GM12878 (cell line): ENCODE results near the gene RANGAP1. TPM values are rescaled to one million over a fixed set of nuclear protein-coding genes. Genes with fewer than 3 reads are reported as not detected.

Experiments
- BHLHE40 ChIP-seq, 2 experiments: fragments of 450-650 bp in 1 of 2; IDR thresholded peaks; 2 replicates each; pipeline ENCODE4 v1.6.1; 2011 to 2017; ENCODE audit warnings: low read depth in 2 of 2, borderline replicate concordance in 1 of 2, improper control_type of control experiment in 1 of 2, low read length in 1 of 2, mild to moderate bottlenecking in 1 of 2
- BMI1 ChIP-seq: fragments of 450-650 bp; IDR thresholded peaks from 2 replicates; pipeline ENCODE4 v1.6.1; 2016; ENCODE audit warnings: mild to moderate bottlenecking, moderate library complexity, borderline replicate concordance
- CBX3 ChIP-seq: fragments of 200-600 bp; sonication (generic); IDR thresholded peaks from 2 replicates; pipeline ENCODE4 v1.6.1; 2016; ENCODE audit warnings: low read depth, borderline replicate concordance
- CEBPB ChIP-seq, 2 experiments: fragments of 150-350 bp in 1 of 2; IDR thresholded peaks; 2 replicates each; pipeline ENCODE4 v1.6.1; 2012 to 2014; ENCODE audit warnings: low read depth in 2 of 2, low read length in 2 of 2, borderline replicate concordance in 1 of 2, inconsistent platforms in 1 of 2
- CHD4 ChIP-seq: fragments of 200-600 bp; sonication (generic); IDR thresholded peaks from 2 replicates; pipeline ENCODE4 v1.6.1; 2016; ENCODE audit warnings: mild to moderate bottlenecking
- CREM ChIP-seq: IDR thresholded peaks from 2 replicates; pipeline ENCODE4 v1.6.1; 2014; ENCODE audit warnings: antibody characterized with exemption, low read depth
- EP300 ChIP-seq, 2 experiments: fragments of 150-350 bp in 1 of 2; IDR thresholded peaks; 2 replicates each; pipeline ENCODE4 v1.6.1; 2011 to 2012; ENCODE audit warnings: low read depth in 2 of 2, low read length in 2 of 2, borderline replicate concordance in 1 of 2, improper control_type of control experiment in 1 of 2, inconsistent platforms in 1 of 2; ENCODE audit not compliant: control insufficient read depth in 1 of 2
- ETV6 ChIP-seq, 2 experiments: fragments of 450-650 bp in 1 of 2; IDR thresholded peaks in 1 of 2; conservative IDR thresholded peaks in 1 of 2; 2 replicates each; pipeline ENCODE4 v1.6.1; 2014; ENCODE audit warnings: antibody characterized with exemption in 1 of 2, borderline replicate concordance in 1 of 2, low read depth in 1 of 2, mild to moderate bottlenecking in 1 of 2, moderate library complexity in 1 of 2
- JUNB ChIP-seq: IDR thresholded peaks from 2 replicates; pipeline ENCODE4 v1.6.1; 2016; ENCODE audit warnings: antibody characterized with exemption, mild to moderate bottlenecking
- LARP7 ChIP-seq: fragments of 450-650 bp; IDR thresholded peaks from 2 replicates; pipeline ENCODE4 v1.6.1; 2017; ENCODE audit warnings: mild to moderate bottlenecking
- NFYB ChIP-seq: IDR thresholded peaks from 2 replicates; pipeline ENCODE4 v1.6.1; 2011; ENCODE audit warnings: low read depth, mild to moderate bottlenecking, low read length, improper control_type of control experiment, moderate library complexity; ENCODE audit not compliant: insufficient read depth
- NR2F1 ChIP-seq: fragments of 450-650 bp; conservative IDR thresholded peaks from 2 replicates; pipeline ENCODE4 v1.6.1; 2017; ENCODE audit warnings: mild to moderate bottlenecking
- POLR2A ChIP-seq: IDR thresholded peaks from 2 replicates; pipeline ENCODE4 v1.6.1; 2011; ENCODE audit warnings: low read depth, mild to moderate bottlenecking, low read length
- POLR2AphosphoS5 ChIP-seq: IDR thresholded peaks from 2 replicates; pipeline ENCODE4 v1.6.1; 2011; ENCODE audit warnings: mild to moderate bottlenecking, low read length, inconsistent platforms
- RB1 ChIP-seq: fragments of 450-650 bp; formaldehyde crosslinking; IDR thresholded peaks from 2 replicates; pipeline ENCODE4 v1.6.1; 2017; ENCODE audit warnings: mild to moderate bottlenecking, borderline replicate concordance
- RUNX3 ChIP-seq: IDR thresholded peaks from 2 replicates; pipeline ENCODE4 v1.6.1; 2012; ENCODE audit warnings: low read length, inconsistent platforms
- SREBF2 ChIP-seq: IDR thresholded peaks from 2 replicates; pipeline ENCODE4 v1.6.1; 2012; ENCODE audit warnings: mild to moderate bottlenecking, low read length
- YBX1 ChIP-seq: fragments of 450-650 bp; IDR thresholded peaks from 2 replicates; pipeline ENCODE4 v1.6.1; 2016; ENCODE audit warnings: antibody characterized with exemption
- ZNF274 ChIP-seq: IDR thresholded peaks from one replicate; pipeline ENCODE4 v1.8.0; 2011; ENCODE audit not compliant: insufficient read length, insufficient read depth
- polyA plus RNA-seq, 11 experiments: library from polyadenylated mRNA; depleted of rRNA in 4 of 11; unstranded in 6 of 11; stranded (reverse) in 5 of 11; fragments of >200 nt; fragmentation: Nextera tagmentation in 4 of 11; fragmentation: Illumina TruSeq in 1 of 11; extraction: Ambion mirVana in 4 of 11; extraction: Trizol in 1 of 11; gene quantifications; 1 replicate in 1 of 11; 2 replicates in 10 of 11; pipeline versions ENCODE4 v1.2.1 to v1.2.3, GENCODE V29; 2011 to 2016; ENCODE audit warnings: inconsistent platforms in 2 of 11, missing spikeins in 2 of 11, low read depth in 1 of 11
- total RNA-seq, 4 experiments: library from RNA; depleted of rRNA in 3 of 4; stranded (reverse); fragments of >200 nt in 3 of 4; fragmentation: Illumina TruSeq in 1 of 4; extraction: Trizol in 1 of 4; gene quantifications; 2 replicates each; pipeline versions ENCODE4 v1.2.1 to v1.2.3, GENCODE V29; 2013 to 2021
- TF ChIP-seq, protein P1 (sequence below): fragments of 450-650 bp; IDR thresholded peaks from 2 replicates; pipeline ENCODE4 v1.6.1; 2017; ENCODE audit warnings: borderline replicate concordance
- TF ChIP-seq, protein P2 (sequence below): IDR thresholded peaks from 2 replicates; pipeline ENCODE4 v1.6.1; 2012; ENCODE audit warnings: low read length, inconsistent platforms
- TF ChIP-seq, protein P3 (sequence below): fragments of 150-350 bp; IDR thresholded peaks from 2 replicates; pipeline ENCODE4 v1.6.1; 2016; ENCODE audit warnings: low read depth, low read length
- TF ChIP-seq, protein P4 (sequence below): fragments of 450-650 bp; IDR thresholded peaks from 2 replicates; pipeline ENCODE4 v1.6.1; 2016; ENCODE audit warnings: mild to moderate bottlenecking

RANGAP1 gene
- total and polyA plus RNA-seq, 10 of the 15 experiments (the other 5 are each of a cell fraction or from before 2014, with no cell fraction given): 2.5 to 109 (median 60.2) TPM

DNA sequence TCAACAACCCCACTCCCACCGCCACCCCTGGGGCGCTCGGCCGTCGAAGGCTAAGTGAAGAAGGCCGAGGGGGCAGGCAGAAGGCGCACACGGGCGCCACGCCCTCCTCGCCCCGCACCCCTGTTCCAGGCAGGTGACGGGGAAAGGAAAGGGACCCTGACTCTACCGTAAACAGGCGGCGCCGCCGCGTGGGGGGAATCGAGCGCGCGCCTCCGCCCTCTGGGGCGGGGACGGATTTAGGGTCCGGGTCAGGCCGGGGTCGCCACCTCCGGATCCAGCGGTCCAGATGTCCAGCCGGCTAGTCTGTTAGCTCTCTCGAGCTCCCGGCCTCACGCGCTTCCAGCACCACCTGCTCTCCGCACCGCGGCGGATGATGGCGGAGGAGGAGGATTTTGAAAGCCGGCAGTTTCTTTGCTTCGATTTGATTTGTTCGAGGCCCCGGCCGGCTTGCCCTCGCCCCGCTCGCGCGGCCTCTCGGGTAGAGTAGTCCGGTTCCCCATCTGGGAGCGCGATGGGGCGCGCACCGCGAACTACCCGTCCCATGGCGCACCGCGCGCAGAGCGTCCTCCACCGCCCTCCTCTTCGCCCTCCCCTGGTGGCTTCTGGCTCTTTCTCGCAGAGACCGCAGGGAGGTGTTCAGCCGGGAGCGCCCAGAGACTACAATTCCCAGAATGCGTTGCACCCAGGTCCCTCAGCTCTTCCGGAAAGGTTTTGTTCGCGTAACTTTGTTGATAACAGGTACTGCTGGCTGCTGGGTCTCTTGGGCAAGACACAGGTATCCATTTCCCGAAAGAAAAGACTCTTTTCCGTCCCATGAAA lies at the start of gene RANGAP1 (continued):
- TF ChIP-seq BMI1: no peak
- peak; percentile 2 to 44; a peak in 2 of 4 replicates for TF ChIP-seq BHLHE40 (IDR thresholded peaks at IDR 0.05; ENCODE audit: borderline replicate concordance in 1 of 2, low read depth in 2 of 2, low read length in 1 of 2)
- TF ChIP-seq CREM: peak; percentile 85
- no peak; the same call in 1 of the 2 replicates for TF ChIP-seq RB1
- TF ChIP-seq NR2F1: peak; percentile 52
- no peak for TF ChIP-seq LARP7
- TF ChIP-seq JUNB: no peak
- TF ChIP-seq, protein P1, sequence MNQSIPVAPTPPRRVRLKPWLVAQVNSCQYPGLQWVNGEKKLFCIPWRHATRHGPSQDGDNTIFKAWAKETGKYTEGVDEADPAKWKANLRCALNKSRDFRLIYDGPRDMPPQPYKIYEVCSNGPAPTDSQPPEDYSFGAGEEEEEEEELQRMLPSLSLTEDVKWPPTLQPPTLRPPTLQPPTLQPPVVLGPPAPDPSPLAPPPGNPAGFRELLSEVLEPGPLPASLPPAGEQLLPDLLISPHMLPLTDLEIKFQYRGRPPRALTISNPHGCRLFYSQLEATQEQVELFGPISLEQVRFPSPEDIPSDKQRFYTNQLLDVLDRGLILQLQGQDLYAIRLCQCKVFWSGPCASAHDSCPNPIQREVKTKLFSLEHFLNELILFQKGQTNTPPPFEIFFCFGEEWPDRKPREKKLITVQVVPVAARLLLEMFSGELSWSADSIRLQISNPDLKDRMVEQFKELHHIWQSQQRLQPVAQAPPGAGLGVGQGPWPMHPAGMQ: no peak
- TF ChIP-seq CBX3: no peak
- TF ChIP-seq ETV6 (conservative IDR thresholded peaks at IDR 0.05 in 1 of 2, IDR thresholded peaks at IDR 0.05 in 1 of 2; ENCODE audit: borderline replicate concordance in 1 of 2, low read depth in 1 of 2): no peak
- TF ChIP-seq POLR2AphosphoS5: peak; percentile 91
- TF ChIP-seq RUNX3: peak; percentile 73
- TF ChIP-seq, protein P2, sequence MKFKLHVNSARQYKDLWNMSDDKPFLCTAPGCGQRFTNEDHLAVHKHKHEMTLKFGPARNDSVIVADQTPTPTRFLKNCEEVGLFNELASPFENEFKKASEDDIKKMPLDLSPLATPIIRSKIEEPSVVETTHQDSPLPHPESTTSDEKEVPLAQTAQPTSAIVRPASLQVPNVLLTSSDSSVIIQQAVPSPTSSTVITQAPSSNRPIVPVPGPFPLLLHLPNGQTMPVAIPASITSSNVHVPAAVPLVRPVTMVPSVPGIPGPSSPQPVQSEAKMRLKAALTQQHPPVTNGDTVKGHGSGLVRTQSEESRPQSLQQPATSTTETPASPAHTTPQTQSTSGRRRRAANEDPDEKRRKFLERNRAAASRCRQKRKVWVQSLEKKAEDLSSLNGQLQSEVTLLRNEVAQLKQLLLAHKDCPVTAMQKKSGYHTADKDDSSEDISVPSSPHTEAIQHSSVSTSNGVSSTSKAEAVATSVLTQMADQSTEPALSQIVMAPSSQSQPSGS: no peak
- no peak for TF ChIP-seq CEBPB (IDR thresholded peaks at IDR 0.05; ENCODE audit: borderline replicate concordance in 1 of 2, low read depth in 2 of 2, low read length in 2 of 2)
- no peak for TF ChIP-seq YBX1
- TF ChIP-seq, protein P3, sequence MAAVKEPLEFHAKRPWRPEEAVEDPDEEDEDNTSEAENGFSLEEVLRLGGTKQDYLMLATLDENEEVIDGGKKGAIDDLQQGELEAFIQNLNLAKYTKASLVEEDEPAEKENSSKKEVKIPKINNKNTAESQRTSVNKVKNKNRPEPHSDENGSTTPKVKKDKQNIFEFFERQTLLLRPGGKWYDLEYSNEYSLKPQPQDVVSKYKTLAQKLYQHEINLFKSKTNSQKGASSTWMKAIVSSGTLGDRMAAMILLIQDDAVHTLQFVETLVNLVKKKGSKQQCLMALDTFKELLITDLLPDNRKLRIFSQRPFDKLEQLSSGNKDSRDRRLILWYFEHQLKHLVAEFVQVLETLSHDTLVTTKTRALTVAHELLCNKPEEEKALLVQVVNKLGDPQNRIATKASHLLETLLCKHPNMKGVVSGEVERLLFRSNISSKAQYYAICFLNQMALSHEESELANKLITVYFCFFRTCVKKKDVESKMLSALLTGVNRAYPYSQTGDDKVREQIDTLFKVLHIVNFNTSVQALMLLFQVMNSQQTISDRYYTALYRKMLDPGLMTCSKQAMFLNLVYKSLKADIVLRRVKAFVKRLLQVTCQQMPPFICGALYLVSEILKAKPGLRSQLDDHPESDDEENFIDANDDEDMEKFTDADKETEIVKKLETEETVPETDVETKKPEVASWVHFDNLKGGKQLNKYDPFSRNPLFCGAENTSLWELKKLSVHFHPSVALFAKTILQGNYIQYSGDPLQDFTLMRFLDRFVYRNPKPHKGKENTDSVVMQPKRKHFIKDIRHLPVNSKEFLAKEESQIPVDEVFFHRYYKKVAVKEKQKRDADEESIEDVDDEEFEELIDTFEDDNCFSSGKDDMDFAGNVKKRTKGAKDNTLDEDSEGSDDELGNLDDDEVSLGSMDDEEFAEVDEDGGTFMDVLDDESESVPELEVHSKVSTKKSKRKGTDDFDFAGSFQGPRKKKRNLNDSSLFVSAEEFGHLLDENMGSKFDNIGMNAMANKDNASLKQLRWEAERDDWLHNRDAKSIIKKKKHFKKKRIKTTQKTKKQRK: no peak
- TF ChIP-seq POLR2A: peak; percentile 92
- TF ChIP-seq NFYB: peak; percentile 54; the same call in 1 of the 2 replicates
- TF ChIP-seq, protein P4, sequence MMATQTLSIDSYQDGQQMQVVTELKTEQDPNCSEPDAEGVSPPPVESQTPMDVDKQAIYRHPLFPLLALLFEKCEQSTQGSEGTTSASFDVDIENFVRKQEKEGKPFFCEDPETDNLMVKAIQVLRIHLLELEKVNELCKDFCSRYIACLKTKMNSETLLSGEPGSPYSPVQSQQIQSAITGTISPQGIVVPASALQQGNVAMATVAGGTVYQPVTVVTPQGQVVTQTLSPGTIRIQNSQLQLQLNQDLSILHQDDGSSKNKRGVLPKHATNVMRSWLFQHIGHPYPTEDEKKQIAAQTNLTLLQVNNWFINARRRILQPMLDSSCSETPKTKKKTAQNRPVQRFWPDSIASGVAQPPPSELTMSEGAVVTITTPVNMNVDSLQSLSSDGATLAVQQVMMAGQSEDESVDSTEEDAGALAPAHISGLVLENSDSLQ: no peak
- no peak for TF ChIP-seq CHD4
- peak; percentile 21 to 46; a peak in 1 of 4 replicates for TF ChIP-seq EP300 (IDR thresholded peaks at IDR 0.05; ENCODE audit: borderline replicate concordance in 1 of 2, control insufficient read depth in 1 of 2, low read depth in 2 of 2, low read length in 2 of 2)
- no peak for TF ChIP-seq SREBF2
- TF ChIP-seq ZNF274: no peak
